ENCODE data around the gene AMN.

DNA sequence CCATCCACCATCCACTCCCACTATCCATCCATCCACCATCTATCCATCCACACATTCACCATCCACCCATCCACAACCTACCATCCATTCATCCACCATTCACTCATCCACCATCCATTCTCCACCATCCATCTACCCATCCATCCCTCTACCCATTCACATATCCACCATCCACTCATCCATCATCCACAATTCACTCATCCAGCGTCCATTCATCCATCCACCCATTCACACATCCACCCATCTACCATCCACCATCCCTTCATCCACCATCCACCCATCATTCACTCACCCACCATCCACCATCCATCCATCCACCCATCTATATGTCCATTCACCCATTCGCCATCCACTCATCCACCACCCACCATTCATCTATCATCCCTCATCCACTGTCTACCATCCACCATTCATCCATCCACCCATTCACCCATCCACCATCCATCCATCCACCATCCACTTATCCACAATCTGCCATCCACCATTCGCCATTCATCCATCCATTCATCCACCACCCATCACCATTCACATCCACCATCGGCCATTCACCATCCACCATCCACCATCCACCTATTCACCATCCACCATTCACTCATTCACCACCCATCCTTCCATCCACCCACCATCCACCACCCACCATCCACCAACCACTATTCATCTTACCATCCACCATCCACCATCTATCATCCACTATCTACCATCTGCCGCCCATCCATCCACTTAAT, 2.0 kb upstream of the AMN start:
- TF ChIP-seq POLR2AphosphoS5 (IDR thresholded peaks at IDR 0.05; ENCODE audit: low read depth, low read length) (no peak), SIN3A (IDR thresholded peaks at IDR 0.05; ENCODE audit: borderline replicate concordance, insufficient read depth, low read length) (no peak)

Data from PFSK-1 (cell line).